Fibroblast of pulmonary artery (primary cell): Measurements from ENCODE around the gene SLC2A6.

Experiments
- DNase-seq: peaks from one replicate; pipeline ENCODE4 v3.0.0-alpha.2; 2010; ENCODE audit warnings: low read depth
- H3K4me3 ChIP-seq: replicated peaks from 2 replicates; pipeline ENCODE4 v1.5.1; 2011; ENCODE audit warnings: low read depth, mild to moderate bottlenecking, control low read depth, low read length, moderate library complexity
- CTCF ChIP-seq: IDR thresholded peaks from 2 replicates; pipeline ENCODE4 v1.5.1; 2011; ENCODE audit warnings: mild to moderate bottlenecking, control low read depth, low read length, inconsistent platforms; ENCODE audit errors: missing control alignments

Gene SLC2A6

GRCh38 chr9:133493845-133494540 lies 15.1 kb upstream of the SLC2A6 start:
- no peak for TF ChIP-seq CTCF
- no peak for DNase-seq
- H3K4me3 ChIP-seq = no peak overlapping the region

- no peak overlapping the region for H3K4me3 ChIP-seq
- DNase-seq = no peak
- no peak for TF ChIP-seq CTCF
Observed at GRCh38 chr9:133493428-133493827, 14.5 kb upstream of the SLC2A6 start.

GRCh38 chr9:133492061-133493021 lies 13.4 kb upstream of the SLC2A6 start:
- TF ChIP-seq CTCF = no peak
- no peak for DNase-seq
- no peak overlapping the region for H3K4me3 ChIP-seq

- TF ChIP-seq CTCF = no peak
- no peak overlapping the region for H3K4me3 ChIP-seq
- DNase-seq = no peak
Observed at GRCh38 chr9:133491656-133491925, 12.7 kb upstream of the SLC2A6 start.

- no peak for TF ChIP-seq CTCF
- H3K4me3 ChIP-seq = no peak overlapping the region
- no peak for DNase-seq
Observed at GRCh38 chr9:133490865-133491655, 12.2 kb upstream of the SLC2A6 start.

GRCh38 chr9:133490201-133490681 lies 11.3 kb upstream of the SLC2A6 start:
- no peak for TF ChIP-seq CTCF
- no peak for DNase-seq
- H3K4me3 ChIP-seq = no peak overlapping the region
